IMR-90 (cell line): ENCODE data around the gene SLC17A9.

Source experiments
- BHLHE40 ChIP-seq: fragments of 150-350 bp; IDR thresholded peaks from 2 replicates; pipeline ENCODE4 v1.6.1; 2016; ENCODE audit warnings: mild to moderate bottlenecking, low read depth, low read length
- MAFK ChIP-seq: IDR thresholded peaks from 2 replicates; pipeline ENCODE4 v1.6.1; 2012; ENCODE audit warnings: low read depth, low read length, improper control_type of control experiment
- POLR2A ChIP-seq: IDR thresholded peaks from 2 replicates; pipeline ENCODE4 v1.6.1; 2012; ENCODE audit warnings: mild to moderate bottlenecking, low read depth, low read length
- RAD21 ChIP-seq: IDR thresholded peaks from 2 replicates; pipeline ENCODE4 v1.6.1; 2012; ENCODE audit warnings: low read length, improper control_type of control experiment
- SMC3 ChIP-seq: fragments of 150-350 bp; IDR thresholded peaks from 2 replicates; pipeline ENCODE4 v1.6.1; 2016; ENCODE audit warnings: low read depth, mild to moderate bottlenecking, antibody characterized with exemption, low read length, moderate library complexity
- TF ChIP-seq, protein P1 (sequence below): conservative IDR thresholded peaks from 2 replicates; pipeline ENCODE4 v1.5.1; 2012; ENCODE audit warnings: mild to moderate bottlenecking, low read depth, low read length, improper control_type of control experiment
- TF ChIP-seq, protein P2 (sequence below): fragments of 150-350 bp; IDR thresholded peaks from 2 replicates; pipeline ENCODE4 v1.6.1; 2017; ENCODE audit warnings: mild to moderate bottlenecking, antibody characterized with exemption, low read length, low read depth

DNA sequence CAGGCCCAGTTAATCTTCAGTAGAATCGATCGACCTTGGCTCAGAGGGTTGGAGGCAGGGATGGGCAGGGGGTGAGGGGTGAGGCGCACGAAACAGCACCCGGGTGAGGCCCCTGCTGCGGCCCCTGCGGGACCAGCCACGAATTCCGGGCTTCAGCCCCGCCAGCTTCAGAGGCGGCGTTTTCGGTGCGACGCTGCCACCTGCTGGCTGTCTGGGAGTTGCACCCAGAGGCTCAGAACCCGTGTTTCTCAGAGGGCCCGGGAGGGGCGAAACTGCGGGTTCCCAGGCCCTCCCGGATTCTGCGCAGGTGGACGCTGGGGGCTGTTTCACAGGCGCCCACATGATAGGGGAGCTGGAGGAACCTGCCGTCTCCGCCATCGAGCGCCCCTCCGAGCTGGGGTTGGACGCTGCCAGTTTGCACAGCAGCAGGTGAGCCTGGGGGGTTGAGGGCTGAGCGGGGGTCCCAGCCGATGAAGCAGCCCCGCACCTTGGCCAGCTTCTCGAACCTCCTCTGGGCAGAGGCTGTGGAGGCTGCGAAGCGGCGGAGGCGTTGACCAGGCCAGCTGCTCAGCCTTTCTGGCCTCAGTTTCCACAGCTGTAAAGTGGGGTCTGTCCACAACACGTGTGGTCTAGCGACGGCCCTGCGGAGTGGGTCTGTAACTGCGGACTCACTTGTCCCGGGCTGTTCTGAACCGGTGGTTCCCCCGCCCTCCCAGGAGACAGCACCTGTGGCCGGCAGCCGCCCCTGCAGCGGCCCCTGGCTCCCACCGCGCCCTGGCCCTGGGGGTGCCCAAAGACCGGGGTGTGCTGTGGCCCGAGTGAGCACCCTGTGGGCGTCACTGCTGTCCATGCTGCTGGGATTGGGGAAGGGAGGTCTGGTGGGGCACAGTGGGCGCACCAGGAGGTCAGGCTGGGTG is 56.8 kb downstream of the SLC17A9 start:
- TF ChIP-seq, protein P1, sequence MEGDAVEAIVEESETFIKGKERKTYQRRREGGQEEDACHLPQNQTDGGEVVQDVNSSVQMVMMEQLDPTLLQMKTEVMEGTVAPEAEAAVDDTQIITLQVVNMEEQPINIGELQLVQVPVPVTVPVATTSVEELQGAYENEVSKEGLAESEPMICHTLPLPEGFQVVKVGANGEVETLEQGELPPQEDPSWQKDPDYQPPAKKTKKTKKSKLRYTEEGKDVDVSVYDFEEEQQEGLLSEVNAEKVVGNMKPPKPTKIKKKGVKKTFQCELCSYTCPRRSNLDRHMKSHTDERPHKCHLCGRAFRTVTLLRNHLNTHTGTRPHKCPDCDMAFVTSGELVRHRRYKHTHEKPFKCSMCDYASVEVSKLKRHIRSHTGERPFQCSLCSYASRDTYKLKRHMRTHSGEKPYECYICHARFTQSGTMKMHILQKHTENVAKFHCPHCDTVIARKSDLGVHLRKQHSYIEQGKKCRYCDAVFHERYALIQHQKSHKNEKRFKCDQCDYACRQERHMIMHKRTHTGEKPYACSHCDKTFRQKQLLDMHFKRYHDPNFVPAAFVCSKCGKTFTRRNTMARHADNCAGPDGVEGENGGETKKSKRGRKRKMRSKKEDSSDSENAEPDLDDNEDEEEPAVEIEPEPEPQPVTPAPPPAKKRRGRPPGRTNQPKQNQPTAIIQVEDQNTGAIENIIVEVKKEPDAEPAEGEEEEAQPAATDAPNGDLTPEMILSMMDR, result peak; percentile 95
- TF ChIP-seq POLR2A (no peak), BHLHE40 (no peak), MAFK (no peak), RAD21 (peak; percentile 95), SMC3 (peak; percentile 93)
- TF ChIP-seq, protein P2, sequence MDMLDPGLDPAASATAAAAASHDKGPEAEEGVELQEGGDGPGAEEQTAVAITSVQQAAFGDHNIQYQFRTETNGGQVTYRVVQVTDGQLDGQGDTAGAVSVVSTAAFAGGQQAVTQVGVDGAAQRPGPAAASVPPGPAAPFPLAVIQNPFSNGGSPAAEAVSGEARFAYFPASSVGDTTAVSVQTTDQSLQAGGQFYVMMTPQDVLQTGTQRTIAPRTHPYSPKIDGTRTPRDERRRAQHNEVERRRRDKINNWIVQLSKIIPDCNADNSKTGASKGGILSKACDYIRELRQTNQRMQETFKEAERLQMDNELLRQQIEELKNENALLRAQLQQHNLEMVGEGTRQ, result no peak
